Measurements from ENCODE around the gene DTHD1. TPM values are rescaled to one million over a fixed set of nuclear protein-coding genes. Genes with fewer than 3 reads are reported as not detected.

DTHD1 gene
- total RNA-seq, 1 experiment from 2014 or later, result not detected

DNA sequence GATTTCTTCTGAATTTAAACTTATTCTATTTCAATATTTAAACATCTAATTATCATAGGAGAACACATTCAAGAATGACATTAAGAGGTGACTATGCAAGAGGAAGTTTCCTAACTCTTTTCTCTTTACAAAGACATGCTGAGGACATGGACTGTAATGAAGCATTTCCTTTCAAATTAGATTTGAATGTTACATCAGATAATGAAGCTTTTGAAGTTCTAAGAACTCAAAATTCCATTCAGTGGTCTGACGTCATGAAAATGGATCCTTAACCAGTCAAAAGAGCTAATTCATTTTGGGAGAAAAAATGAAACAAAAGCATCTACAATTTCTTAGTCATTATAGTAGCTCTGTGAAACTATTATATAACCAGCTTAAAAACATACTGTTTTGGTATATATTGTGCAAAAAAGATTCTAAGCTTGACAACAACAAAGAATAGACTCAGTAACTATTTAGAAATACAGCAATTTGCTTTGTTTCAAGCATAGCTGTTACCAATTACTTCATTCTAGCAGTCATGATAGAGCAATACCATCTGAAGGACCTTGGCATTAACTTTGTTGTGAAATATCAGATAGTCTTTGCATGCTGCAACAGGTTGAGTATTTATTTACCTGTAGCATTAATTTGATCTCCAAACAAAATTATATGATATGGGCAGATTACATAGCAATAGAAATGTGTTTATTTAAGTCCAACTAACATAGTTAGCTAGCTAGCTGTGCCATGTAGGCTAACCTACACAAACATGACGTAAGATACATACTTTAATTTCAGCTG lies 13.7 kb upstream of the DTHD1 start (continued):
- TF ChIP-seq CEBPB (IDR thresholded peaks at IDR 0.05; ENCODE audit: low read depth) (no peak), JUND (IDR thresholded peaks at IDR 0.05) (no peak)

DNA sequence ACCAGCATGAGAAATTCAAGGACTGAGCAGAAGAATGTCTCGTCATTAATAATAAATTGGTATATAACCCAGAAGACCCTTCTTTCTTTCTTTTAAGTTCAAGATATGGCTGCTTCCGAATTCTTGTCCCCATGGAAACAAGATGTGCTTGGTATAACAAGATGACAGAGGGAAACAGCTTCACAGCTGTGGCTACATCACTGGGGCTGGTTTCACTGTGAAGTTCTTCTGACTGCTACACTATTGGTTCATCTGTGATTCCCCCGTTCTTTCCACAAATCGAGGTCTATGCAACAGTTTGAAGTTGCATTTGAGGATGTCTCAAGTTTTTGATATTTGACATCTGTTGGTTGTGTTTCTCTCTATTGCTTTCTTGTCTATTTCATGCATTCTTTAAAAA lies 12.3 kb upstream of the DTHD1 start:
- BruUV-seq (replicated peaks), result no TSS peak
- H4K20me1 ChIP-seq (ENCODE audit: insufficient read depth), result no peaks in the 10 kb centered on the region
- no peak for TF ChIP-seq FOSL1 (IDR thresholded peaks at IDR 0.05; ENCODE audit: low read depth)
- no peak for TF ChIP-seq EZH2phosphoT487 (IDR thresholded peaks at IDR 0.05; ENCODE audit: borderline replicate concordance)
- no peak for ATAC-seq
- H3K36me3 ChIP-seq (ENCODE audit: control insufficient read depth in 1 of 2, insufficient read depth in 2 of 2, low read length in 2 of 2), result no peaks in the 10 kb centered on the region
- H2AFZ ChIP-seq (ENCODE audit: low read depth, low read length, poor library complexity, severe bottlenecking), result no peak overlapping the region
- no peak overlapping the region for H3K9ac ChIP-seq (ENCODE audit: low read length)
- no peaks in the 10 kb centered on the region for H3K9me2 ChIP-seq (ENCODE audit: insufficient read depth)
- H3K4me3 ChIP-seq (replicated peaks in 1 of 2; ENCODE audit: low read depth in 1 of 2, low read length in 2 of 2), result no peak overlapping the region
- no peaks in the 10 kb centered on the region for H3K79me2 ChIP-seq (ENCODE audit: insufficient read depth, low read length)
- no peaks in the 10 kb centered on the region for H3K27me3 ChIP-seq (ENCODE audit: insufficient read depth, low read length)
- DNase-seq (ENCODE audit: low read depth, low spot score), result no peak
- no peak overlapping the region for H3K27ac ChIP-seq (ENCODE audit: low read depth, low read length)
- H3K9me3 ChIP-seq (ENCODE audit: control insufficient read depth in 1 of 2, insufficient read depth in 1 of 2, low read depth in 1 of 2, low read length in 2 of 2), result no peaks in the 10 kb centered on the region
- ChIA-PET POLR2A (no interaction called here), RAD21 (ENCODE audit: low non-redundant PET in 1 of 2, low total read pairs in 2 of 2, uncharacterized antibody in 2 of 2, unreplicated experiment in 2 of 2) (no interaction called here), CTCF (no interaction called here)
- intact Hi-C loops (cut with micrococcal nuclease), result no loop called here
- H3K4me1 ChIP-seq (ENCODE audit: control insufficient read depth in 1 of 2, insufficient read depth in 2 of 2, low read length in 2 of 2), result no peaks in the 10 kb centered on the region
- no peak overlapping the region for H3K4me2 ChIP-seq (ENCODE audit: low read length)

DNA sequence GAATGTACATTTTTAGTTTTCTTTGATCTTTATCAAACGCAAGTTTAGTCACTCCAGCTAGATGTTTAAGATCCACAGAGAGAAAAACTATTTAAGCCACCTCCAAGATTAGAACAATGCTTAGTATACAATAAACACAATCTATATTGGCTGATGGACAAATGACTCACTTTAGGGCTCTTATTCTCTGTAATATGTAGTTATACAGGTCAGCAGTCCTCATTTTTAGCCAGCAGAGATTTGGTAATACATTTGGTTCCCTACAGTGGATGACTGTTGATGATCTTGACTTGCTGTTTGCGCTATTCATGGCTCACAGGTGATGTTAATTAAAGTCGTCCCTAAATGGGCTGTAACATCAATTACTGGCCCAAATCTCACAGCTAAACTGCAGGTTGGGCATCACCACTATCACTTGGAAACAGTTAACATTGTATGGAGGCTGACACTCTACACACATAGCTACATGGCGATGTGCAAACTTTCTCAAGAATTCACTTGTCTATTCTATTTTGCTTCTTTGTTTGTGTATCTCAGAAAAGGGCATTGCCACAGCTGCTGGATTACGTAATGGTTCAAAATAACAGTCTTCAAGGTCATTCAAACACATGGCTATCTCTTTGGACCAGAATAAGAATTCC lies 11.8 kb upstream of the DTHD1 start:
- CTCF ChIA-PET, result no interaction called here
- no peak for ATAC-seq

More for the DNA sequence above, 11.8 kb upstream of the DTHD1 start:
- Histone ChIP-seq H3K4me3 (replicated peaks in 1 of 2; ENCODE audit: low read depth in 1 of 2, low read length in 2 of 2) (no peak overlapping the region), H4K20me1 (ENCODE audit: insufficient read depth) (no peaks in the 10 kb centered on the region), H3K79me2 (ENCODE audit: insufficient read depth, low read length) (no peaks in the 10 kb centered on the region), H2AFZ (ENCODE audit: low read depth, low read length, poor library complexity, severe bottlenecking) (no peak overlapping the region), H3K9me3 (ENCODE audit: control insufficient read depth in 1 of 2, insufficient read depth in 1 of 2, low read depth in 1 of 2, low read length in 2 of 2) (no peaks in the 10 kb centered on the region), H3K4me1 (ENCODE audit: control insufficient read depth in 1 of 2, insufficient read depth in 2 of 2, low read length in 2 of 2) (no peaks in the 10 kb centered on the region), H3K9ac (ENCODE audit: low read length) (no peak overlapping the region), H3K27ac (ENCODE audit: low read depth, low read length) (no peak overlapping the region), H3K4me2 (ENCODE audit: low read length) (no peak overlapping the region), H3K9me2 (ENCODE audit: insufficient read depth) (no peaks in the 10 kb centered on the region), H3K27me3 (ENCODE audit: insufficient read depth, low read length) (no peaks in the 10 kb centered on the region), H3K36me3 (ENCODE audit: control insufficient read depth in 1 of 2, insufficient read depth in 2 of 2, low read length in 2 of 2) (no peaks in the 10 kb centered on the region)
- intact Hi-C loops (cut with micrococcal nuclease), result no loop called here
- no peak for DNase-seq (ENCODE audit: low read depth, low spot score)
- BruUV-seq (replicated peaks), result no TSS peak
- RAD21 ChIA-PET (ENCODE audit: low non-redundant PET in 1 of 2, low total read pairs in 2 of 2, uncharacterized antibody in 2 of 2, unreplicated experiment in 2 of 2), result no interaction called here
- TF ChIP-seq SRF (IDR thresholded peaks at IDR 0.05; ENCODE audit: low read depth), result no peak
- TF ChIP-seq ZNF274 (IDR thresholded peaks at IDR 0.05; ENCODE audit: low read depth, low read length), result no peak
- no peak for TF ChIP-seq CBX3 (IDR thresholded peaks at IDR 0.05; ENCODE audit: low read depth)
- TF ChIP-seq POLR2AphosphoS5 (IDR thresholded peaks at IDR 0.05; ENCODE audit: low read depth, low read length), result no peak
- no peak for TF ChIP-seq RAD21 (IDR thresholded peaks at IDR 0.05; ENCODE audit: low read depth)
- no peak for TF ChIP-seq EGR1 (IDR thresholded peaks at IDR 0.05; ENCODE audit: low read depth)
- TF ChIP-seq CEBPB (IDR thresholded peaks at IDR 0.05; ENCODE audit: low read depth), result no peak
- TF ChIP-seq, protein P1, sequence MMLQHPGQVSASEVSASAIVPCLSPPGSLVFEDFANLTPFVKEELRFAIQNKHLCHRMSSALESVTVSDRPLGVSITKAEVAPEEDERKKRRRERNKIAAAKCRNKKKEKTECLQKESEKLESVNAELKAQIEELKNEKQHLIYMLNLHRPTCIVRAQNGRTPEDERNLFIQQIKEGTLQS (IDR thresholded peaks at IDR 0.05), result no peak
- POLR2A ChIA-PET, result no interaction called here

All from HCT116 (cell line).